D721Med (cell line): ENCODE results near the gene ZSCAN23.
"Not testable (repeated sequence)": the region's sequence is repeated elsewhere in the genome, so short reads cannot be mapped to it uniquely, and the experiment has no call there.

Source experiments
- DNase-seq: peaks from one replicate; pipeline ENCODE4 v3.0.0; 2011; ENCODE audit warnings: low spot score; ENCODE audit not compliant: insufficient read length
- FAIRE-seq: peaks from 2 replicates; lab custom pipeline; 2011; peaks lifted over from hg19 to GRCh38; lab: Jason Lieb, UNC
- TF ChIP-seq, protein P1 (sequence below): IDR thresholded peaks from 2 replicates; pipeline ENCODE4 v1.5.1; 2012; ENCODE audit warnings: mild to moderate bottlenecking, control low read depth; ENCODE audit not compliant: insufficient read depth; ENCODE audit errors: missing control alignments

Gene ZSCAN23

DNA sequence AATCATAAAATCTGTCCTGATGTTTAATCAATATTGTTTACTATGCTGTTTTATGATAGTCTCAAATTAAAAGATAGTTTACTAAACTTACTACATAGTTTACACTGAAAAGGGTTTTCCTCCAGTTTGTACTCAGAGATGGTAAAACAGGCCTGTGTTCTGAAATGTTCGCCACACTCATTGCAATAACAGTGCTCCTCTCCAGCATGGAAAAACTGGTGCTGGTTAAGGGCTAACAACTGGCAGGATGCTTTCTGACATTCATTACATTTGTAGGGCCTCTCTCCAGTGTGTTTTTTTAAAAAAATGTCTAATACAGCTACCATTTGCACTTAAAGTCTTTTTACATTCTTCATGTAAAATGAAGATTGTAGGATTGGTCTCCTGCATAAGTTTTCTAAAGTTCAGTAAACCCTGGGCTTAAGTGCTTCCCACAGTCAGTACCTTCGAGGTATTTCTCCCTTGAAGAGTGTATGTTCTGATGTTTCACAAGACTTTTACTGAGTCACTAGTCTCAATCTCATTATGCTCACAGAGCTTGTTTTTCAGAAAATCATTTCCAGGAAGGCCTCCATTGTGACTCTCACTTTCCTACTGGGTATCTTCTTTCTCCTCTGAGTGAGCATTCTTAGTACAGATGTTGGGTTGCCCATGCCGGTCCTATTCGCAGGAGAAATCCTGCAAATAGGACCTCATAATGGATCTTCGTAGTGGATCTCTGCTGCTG is 35.1 kb downstream of the ZSCAN23 start:
- no peak for DNase-seq
- TF ChIP-seq, protein P1, sequence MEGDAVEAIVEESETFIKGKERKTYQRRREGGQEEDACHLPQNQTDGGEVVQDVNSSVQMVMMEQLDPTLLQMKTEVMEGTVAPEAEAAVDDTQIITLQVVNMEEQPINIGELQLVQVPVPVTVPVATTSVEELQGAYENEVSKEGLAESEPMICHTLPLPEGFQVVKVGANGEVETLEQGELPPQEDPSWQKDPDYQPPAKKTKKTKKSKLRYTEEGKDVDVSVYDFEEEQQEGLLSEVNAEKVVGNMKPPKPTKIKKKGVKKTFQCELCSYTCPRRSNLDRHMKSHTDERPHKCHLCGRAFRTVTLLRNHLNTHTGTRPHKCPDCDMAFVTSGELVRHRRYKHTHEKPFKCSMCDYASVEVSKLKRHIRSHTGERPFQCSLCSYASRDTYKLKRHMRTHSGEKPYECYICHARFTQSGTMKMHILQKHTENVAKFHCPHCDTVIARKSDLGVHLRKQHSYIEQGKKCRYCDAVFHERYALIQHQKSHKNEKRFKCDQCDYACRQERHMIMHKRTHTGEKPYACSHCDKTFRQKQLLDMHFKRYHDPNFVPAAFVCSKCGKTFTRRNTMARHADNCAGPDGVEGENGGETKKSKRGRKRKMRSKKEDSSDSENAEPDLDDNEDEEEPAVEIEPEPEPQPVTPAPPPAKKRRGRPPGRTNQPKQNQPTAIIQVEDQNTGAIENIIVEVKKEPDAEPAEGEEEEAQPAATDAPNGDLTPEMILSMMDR = no peak
- no peak for FAIRE-seq

GRCh38 chr6:28407401-28407800 is 35.9 kb downstream of the ZSCAN23 start:
- DNase-seq (no peak), FAIRE-seq (no peak)
- TF ChIP-seq, protein P1 = no peak

GRCh38 chr6:28403923-28404322 is 39.4 kb downstream of the ZSCAN23 start:
- not testable (repeated sequence) for DNase-seq, FAIRE-seq

DNA sequence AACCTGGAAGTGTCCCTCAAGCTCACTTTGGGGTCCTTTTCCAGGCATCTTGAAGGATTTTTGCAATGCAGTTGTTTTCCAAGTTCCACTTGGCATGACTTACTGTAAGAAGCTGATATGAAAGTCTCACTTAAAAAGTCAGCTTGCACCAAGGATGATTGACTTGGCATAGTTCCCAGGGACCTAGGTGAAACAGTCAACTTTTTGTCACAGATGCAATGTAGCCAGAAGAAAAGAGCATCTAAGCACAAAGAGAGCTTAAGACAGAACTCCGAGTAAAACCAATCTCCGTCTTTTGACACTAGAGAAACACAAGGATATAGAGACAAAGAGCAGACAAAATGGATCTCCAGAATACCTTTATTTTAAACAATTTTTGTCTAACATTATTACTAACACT is 41.1 kb downstream of the ZSCAN23 start:
- DNase-seq (no peak), FAIRE-seq (no peak)
- TF ChIP-seq, protein P1 = no peak

DNA sequence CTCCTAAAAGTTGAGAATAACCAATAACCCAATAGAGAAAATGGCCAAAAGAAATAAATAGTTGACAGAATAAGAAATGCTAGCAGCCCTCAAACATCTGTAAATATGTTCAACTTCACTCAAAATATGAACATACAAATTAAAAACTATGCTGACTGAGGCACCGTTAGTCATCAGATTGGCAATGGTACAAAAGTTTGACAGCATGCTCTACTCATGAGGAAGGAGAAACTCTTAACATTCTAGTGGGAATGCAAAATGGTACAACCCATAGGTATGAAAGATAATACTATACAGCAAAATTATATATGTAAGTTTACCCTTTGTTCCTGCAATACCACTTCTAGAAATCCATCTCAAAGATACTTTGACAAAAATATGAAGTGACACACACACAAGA is 42.1 kb downstream of the ZSCAN23 start:
- DNase-seq = no peak
- FAIRE-seq = no peak
- TF ChIP-seq, protein P1 = no peak

DNA sequence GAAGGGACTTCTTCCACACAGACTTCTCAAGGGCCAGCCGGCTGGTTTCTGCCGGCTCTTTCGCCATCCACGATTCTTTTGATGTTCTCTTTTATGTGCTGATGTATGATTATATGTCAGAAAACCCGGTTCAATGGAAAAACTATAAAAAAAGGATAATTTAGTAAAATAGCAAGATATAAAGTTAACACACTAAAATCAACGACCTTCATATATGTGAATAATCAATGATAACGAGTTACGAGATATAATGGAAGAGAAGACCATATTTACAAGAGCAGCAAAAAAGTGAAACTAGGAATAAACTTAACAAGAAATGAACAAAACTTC is 43.2 kb downstream of the ZSCAN23 start:
- FAIRE-seq (peak; percentile 58), DNase-seq (no peak)
- TF ChIP-seq, protein P1 = no peak

DNA sequence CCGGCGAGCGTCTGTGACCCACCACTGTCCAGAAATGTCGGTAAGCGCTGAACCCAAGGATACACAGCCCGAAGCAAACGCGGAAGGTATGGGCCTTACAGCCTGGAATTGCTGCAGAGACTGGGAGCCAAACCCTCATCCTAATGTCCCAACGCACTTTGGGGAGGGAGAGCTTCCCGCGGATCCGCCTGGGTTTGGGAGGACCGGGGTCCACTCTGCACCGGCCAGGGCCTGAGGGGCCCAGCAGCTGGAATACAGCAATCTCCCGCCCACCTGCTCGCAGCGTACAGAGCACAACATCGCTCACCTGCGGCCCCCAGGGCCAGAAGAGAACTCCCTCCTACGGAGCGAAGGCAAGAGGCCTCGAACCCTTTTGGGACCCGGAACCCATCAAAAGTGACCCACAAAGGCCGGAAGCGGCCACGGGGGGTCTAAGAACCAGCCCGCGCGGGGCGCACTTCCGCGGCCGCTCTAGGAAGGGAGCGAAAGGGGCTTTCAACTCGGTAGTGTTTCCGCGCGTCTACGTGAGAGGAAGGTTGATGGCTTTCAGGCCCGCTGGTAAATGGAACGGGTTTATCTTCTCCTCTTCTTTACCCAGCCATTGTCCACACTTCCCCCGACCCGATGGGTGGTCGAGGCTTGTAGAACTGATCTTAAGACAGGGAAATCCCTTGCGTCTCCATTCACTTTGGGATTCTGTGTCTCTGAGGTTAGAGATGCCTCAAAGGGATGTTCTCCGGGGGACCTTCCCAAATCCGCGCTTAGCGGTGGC is 43.8 kb downstream of the ZSCAN23 start, which contains the start of gene ZSCAN12:
TSS of gene ZSCAN12 (minus strand) at position 398 of the 772 bp plus-strand sequence. CDS start 1,342 bp downstream, outside the sequence.
- FAIRE-seq (no peak), DNase-seq (peak; percentile 34)
- TF ChIP-seq, protein P1 = peak; percentile 23
